WTC11 (cell line): ENCODE measurements around the gene MYL7.

ENCODE experiments used
- FOXJ3 ChIP-seq: sonication (generic); formaldehyde crosslinking; IDR thresholded peaks from 2 replicates; pipeline ENCODE4 v1.9.0; 2021; ENCODE audit warnings: missing genetic modification reagents, mild to moderate bottlenecking, borderline replicate concordance
- TF ChIP-seq, protein P1 (sequence below): fragments of 200-600 bp; IDR thresholded peaks from 2 replicates; pipeline ENCODE4 v1.8.0; 2022; ENCODE audit warnings: antibody characterized with exemption

DNA sequence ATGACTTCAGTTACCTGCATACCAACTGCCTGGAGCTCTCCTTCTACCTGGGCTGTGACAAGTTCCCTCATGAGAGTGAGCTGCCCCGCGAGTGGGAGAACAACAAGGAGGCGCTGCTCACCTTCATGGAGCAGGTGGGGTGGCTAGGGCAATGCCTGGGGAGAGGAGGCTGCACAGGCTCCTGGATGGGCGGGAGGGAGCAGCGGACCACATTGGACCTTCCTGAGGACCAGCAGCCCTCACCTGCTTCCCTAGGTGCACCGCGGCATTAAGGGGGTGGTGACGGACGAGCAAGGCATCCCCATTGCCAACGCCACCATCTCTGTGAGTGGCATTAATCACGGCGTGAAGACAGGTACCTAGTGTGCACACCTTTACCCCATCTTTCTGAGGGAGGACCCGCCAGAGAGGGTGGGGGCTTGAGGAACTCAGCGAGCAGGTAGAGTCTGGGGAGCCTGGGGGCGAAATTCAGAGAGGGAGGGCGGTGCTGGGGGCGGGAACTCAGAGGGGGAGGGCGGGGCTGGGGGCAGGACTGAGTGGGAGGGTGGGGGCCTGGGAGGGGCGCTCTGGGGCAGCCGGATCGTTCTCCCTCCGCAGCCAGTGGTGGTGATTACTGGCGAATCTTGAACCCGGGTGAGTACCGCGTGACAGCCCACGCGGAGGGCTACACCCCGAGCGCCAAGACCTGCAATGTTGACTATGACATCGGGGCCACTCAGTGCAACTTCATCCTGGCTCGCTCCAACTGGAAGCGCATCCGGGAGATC lies 28.0 kb downstream of the MYL7 start:
- TF ChIP-seq, protein P1, sequence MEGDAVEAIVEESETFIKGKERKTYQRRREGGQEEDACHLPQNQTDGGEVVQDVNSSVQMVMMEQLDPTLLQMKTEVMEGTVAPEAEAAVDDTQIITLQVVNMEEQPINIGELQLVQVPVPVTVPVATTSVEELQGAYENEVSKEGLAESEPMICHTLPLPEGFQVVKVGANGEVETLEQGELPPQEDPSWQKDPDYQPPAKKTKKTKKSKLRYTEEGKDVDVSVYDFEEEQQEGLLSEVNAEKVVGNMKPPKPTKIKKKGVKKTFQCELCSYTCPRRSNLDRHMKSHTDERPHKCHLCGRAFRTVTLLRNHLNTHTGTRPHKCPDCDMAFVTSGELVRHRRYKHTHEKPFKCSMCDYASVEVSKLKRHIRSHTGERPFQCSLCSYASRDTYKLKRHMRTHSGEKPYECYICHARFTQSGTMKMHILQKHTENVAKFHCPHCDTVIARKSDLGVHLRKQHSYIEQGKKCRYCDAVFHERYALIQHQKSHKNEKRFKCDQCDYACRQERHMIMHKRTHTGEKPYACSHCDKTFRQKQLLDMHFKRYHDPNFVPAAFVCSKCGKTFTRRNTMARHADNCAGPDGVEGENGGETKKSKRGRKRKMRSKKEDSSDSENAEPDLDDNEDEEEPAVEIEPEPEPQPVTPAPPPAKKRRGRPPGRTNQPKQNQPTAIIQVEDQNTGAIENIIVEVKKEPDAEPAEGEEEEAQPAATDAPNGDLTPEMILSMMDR = no peak
- no peak for TF ChIP-seq FOXJ3 (CRISPR knock-in tag)
